Smooth muscle cell (in vitro differentiated cells): ENCODE data around the gene ACVR1B. TPM values are rescaled to one million over a fixed set of nuclear protein-coding genes. Genes with fewer than 3 reads are reported as not detected.

Experiments
- DNase-seq: peaks from one replicate; lab custom pipeline; 2025; ENCODE audit not compliant: unreplicated experiment; lab: John Stamatoyannopoulos, UW
- H2AFZ ChIP-seq: fragments of 200-600 bp; sonication (generic); 2 replicates; pipeline ENCODE4 v1.6.0; 2016; ENCODE audit warnings: antibody characterized with exemption, low read depth, mild to moderate bottlenecking
- H3F3A ChIP-seq: fragments of 200-600 bp; sonication (generic); 2 replicates; pipeline ENCODE4 v1.6.0; 2017; ENCODE audit warnings: antibody characterized with exemption, low read depth
- H3K27ac ChIP-seq: fragments of 200-600 bp; sonication (generic); 2 replicates; pipeline ENCODE4 v1.5.1; 2016; ENCODE audit warnings: low read depth, mild to moderate bottlenecking
- H3K27me3 ChIP-seq: fragments of 200-600 bp; sonication (generic); 2 replicates; pipeline ENCODE4 v1.6.1; 2016; ENCODE audit warnings: low read depth, mild to moderate bottlenecking
- H3K36me3 ChIP-seq: fragments of 200-600 bp; sonication (generic); 2 replicates; pipeline ENCODE4 v1.5.1; 2016; ENCODE audit warnings: low read depth
- H3K4me1 ChIP-seq: fragments of 200-600 bp; sonication (generic); 2 replicates; pipeline ENCODE4 v1.5.1; 2016; ENCODE audit warnings: low read depth
- H3K4me2 ChIP-seq: fragments of 200-600 bp; sonication (generic); 2 replicates; pipeline ENCODE4 v1.6.0; 2016; ENCODE audit warnings: mild to moderate bottlenecking
- H3K4me3 ChIP-seq: fragments of 200-600 bp; sonication (generic); 2 replicates; pipeline ENCODE4 v1.5.1; 2016; ENCODE audit warnings: mild to moderate bottlenecking
- H3K79me2 ChIP-seq: fragments of 200-600 bp; sonication (generic); 2 replicates; pipeline ENCODE4 v1.6.0; 2016; ENCODE audit warnings: low read depth, mild to moderate bottlenecking
- H3K9ac ChIP-seq: fragments of 200-600 bp; sonication (generic); 2 replicates; pipeline ENCODE4 v1.6.0; 2016; ENCODE audit warnings: low read depth
- H3K9me3 ChIP-seq: fragments of 200-600 bp; sonication (generic); replicated peaks from 2 replicates; pipeline ENCODE4 v1.5.1; 2016; ENCODE audit warnings: low read depth
- H4K20me1 ChIP-seq: fragments of 200-600 bp; sonication (generic); 2 replicates; pipeline ENCODE4 v1.6.0; 2016; ENCODE audit warnings: low read depth
- WGBS: methylation state at CpG from one replicate; pipeline ENCODE4 v1.1.7; 2016; ENCODE audit warnings: low lambda C conversion rate; 5-methylcytosine and 5-hydroxymethylcytosine counted together
- polyA plus RNA-seq: library from polyadenylated mRNA; unstranded; fragments of >200 nt; fragmentation: Nextera tagmentation; extraction: Ambion mirVana; gene quantifications from 2 replicates; pipeline ENCODE4 v1.2.1, GENCODE V29; 2016
- total RNA-seq: library from RNA; depleted of rRNA; stranded (reverse); fragments of >200 nt; gene quantifications from 2 replicates; pipeline ENCODE4 v1.2.3, GENCODE V29; 2014
- TF ChIP-seq, protein P1 (sequence below): fragments of 200-600 bp; sonication (generic); IDR thresholded peaks from 2 replicates; pipeline ENCODE4 v1.5.1; 2017; ENCODE audit warnings: borderline replicate concordance, mild to moderate bottlenecking, antibody characterized with exemption; ENCODE audit not compliant: insufficient read depth, poor library complexity, severe bottlenecking

ACVR1B gene
- total and polyA plus RNA-seq, 2 experiments from 2014 or later: 1.9 to 4.0 TPM

DNA sequence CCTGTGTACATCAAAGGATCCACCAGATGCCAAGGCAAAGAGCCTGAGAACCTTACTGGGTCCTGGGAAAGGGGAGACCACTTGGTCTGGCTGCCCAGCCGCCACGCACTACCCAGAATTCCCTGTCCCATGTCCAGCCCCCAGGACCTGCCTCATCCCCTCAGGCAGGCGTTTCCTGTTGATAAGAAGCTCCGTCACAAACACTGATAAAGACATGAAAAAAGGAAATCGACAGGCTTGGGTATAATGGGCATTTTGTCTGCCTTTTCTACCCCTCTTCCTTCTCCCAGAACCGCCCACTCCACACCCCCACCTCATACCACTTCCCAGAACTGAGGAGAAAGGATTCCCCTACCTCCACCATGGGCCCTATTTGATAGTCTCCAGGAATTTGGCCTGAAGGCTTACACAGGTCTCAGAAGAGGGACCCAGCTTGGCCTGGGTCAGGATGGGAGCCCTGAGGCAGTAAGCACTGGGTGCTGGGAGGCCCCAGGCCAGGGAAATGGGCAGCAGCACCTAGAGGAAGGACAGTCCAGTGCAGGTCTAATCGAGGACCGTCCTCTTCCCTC lies 25.4 kb upstream of the ACVR1B start:
- Histone ChIP-seq H3K9ac (no peak overlapping the region), H3K4me2 (no peak overlapping the region), H3K79me2 (no peaks in the 10 kb centered on the region), H3K36me3 (no peaks in the 10 kb centered on the region), H3K4me3 (no peak overlapping the region), H4K20me1 (no peaks in the 10 kb centered on the region), H2AFZ (peak overlapping the region; percentile 21), H3K4me1 (peaks cover 7% of the 10 kb centered on the region), H3K9me3 (no peaks in the 10 kb centered on the region), H3K27me3 (no peaks in the 10 kb centered on the region), H3K27ac (no peak overlapping the region), H3F3A (no peaks in the 10 kb centered on the region)
- TF ChIP-seq, protein P1, sequence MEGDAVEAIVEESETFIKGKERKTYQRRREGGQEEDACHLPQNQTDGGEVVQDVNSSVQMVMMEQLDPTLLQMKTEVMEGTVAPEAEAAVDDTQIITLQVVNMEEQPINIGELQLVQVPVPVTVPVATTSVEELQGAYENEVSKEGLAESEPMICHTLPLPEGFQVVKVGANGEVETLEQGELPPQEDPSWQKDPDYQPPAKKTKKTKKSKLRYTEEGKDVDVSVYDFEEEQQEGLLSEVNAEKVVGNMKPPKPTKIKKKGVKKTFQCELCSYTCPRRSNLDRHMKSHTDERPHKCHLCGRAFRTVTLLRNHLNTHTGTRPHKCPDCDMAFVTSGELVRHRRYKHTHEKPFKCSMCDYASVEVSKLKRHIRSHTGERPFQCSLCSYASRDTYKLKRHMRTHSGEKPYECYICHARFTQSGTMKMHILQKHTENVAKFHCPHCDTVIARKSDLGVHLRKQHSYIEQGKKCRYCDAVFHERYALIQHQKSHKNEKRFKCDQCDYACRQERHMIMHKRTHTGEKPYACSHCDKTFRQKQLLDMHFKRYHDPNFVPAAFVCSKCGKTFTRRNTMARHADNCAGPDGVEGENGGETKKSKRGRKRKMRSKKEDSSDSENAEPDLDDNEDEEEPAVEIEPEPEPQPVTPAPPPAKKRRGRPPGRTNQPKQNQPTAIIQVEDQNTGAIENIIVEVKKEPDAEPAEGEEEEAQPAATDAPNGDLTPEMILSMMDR: no peak
- 45% methylated on average over 8 of the region's 8 CpGs for WGBS
- no peak for DNase-seq

DNA sequence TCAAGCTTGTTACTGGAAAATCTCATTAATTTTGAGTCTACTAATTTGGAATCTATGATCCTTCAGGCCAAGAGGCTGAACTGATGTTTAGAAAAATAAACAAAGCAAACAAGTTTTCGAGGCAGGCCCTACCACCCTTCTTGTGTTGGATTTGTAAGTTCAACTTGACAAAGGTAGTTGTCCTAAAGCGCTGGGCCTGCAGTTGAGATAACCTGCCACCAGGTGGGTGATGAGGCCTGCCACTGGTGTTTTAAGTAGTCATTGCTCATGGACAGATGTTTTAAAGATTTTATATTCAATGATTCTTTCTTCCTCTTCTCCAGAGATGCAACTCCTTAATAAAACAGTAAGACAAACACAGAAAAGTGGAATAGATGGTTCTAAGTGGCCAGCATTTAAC lies 24.8 kb upstream of the ACVR1B start:
- H3K27me3 ChIP-seq: no peaks in the 10 kb centered on the region
- no peaks in the 10 kb centered on the region for H3K79me2 ChIP-seq
- no peaks in the 10 kb centered on the region for H3K9me3 ChIP-seq
- no peaks in the 10 kb centered on the region for H3K36me3 ChIP-seq
- H3K27ac ChIP-seq: no peak overlapping the region
- no peak overlapping the region for H3K4me2 ChIP-seq
- no peak for DNase-seq
- H3K9ac ChIP-seq: no peak overlapping the region
- H3K4me1 ChIP-seq: peaks cover 7% of the 10 kb centered on the region
- no peaks in the 10 kb centered on the region for H4K20me1 ChIP-seq
- no peak overlapping the region for H2AFZ ChIP-seq
- WGBS: 71% methylated on average over 2 of the region's 2 CpGs
- no peaks in the 10 kb centered on the region for H3F3A ChIP-seq
- TF ChIP-seq, protein P1: peak; percentile 41
- no peak overlapping the region for H3K4me3 ChIP-seq

DNA sequence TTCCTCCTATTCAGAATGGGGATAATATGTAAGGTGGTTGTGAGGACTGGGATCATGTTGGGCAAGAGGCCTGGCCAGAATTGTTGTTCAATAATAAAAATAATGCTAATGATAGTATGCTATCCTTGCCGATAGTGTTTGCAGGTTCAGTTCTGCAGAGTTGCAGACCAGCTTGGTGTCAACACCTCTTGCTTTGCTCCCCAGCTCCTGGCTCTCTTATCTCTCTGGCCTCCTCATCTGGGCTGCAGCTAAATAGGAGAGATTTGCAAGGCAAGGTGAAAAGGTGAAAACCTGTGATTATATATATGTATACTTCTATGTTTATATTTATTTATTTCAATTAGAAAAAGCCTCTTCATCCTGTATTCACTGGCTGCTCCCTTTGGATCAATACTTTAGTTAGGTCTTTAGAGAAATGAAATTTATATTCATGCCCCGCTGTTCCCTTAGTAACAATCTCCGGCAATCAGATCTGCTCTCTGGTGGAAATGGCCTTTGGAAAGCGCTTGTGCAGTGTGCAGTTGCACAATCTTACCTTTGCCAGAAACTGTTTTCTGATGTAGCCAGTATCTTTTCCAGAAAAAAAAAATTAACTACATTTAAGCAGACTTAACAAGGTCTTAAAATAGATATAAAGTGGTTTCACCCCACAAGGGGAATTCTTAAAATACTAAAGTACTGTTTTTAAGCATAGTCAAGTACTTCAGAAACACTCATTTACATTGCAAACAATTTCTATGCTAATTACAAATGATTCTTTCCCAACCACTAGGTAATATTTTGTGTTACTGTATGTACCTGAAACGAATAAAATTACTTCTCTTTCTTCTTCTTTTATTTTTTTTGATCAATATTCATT lies 19.1 kb upstream of the ACVR1B start:
- no peak for DNase-seq
- H4K20me1 ChIP-seq: no peaks in the 10 kb centered on the region
- no peaks in the 10 kb centered on the region for H3K79me2 ChIP-seq
- no peaks in the 10 kb centered on the region for H3K36me3 ChIP-seq
- peaks cover 1% of the 10 kb centered on the region for H3K4me1 ChIP-seq
- H2AFZ ChIP-seq: no peak overlapping the region
- H3K27me3 ChIP-seq: no peaks in the 10 kb centered on the region
- no peak overlapping the region for H3K9ac ChIP-seq
- no peaks in the 10 kb centered on the region for H3K9me3 ChIP-seq
- TF ChIP-seq, protein P1: no peak
- H3K4me3 ChIP-seq: no peak overlapping the region
- H3K27ac ChIP-seq: no peak overlapping the region
- H3K4me2 ChIP-seq: no peak overlapping the region
- WGBS: 79% methylated on average over 5 of the region's 5 CpGs
- no peaks in the 10 kb centered on the region for H3F3A ChIP-seq

GRCh38 chr12:51934080-51934479 lies 17.4 kb upstream of the ACVR1B start:
- no peaks in the 10 kb centered on the region for H3K9me3 ChIP-seq

More at GRCh38 chr12:51934080-51934479, 17.4 kb upstream of the ACVR1B start:
- WGBS: 99% methylated on average over 4 of the region's 4 CpGs
- no peaks in the 10 kb centered on the region for H3K36me3 ChIP-seq
- no peaks in the 10 kb centered on the region for H4K20me1 ChIP-seq
- no peaks in the 10 kb centered on the region for H3K79me2 ChIP-seq
- no peak overlapping the region for H3K4me2 ChIP-seq
- peaks cover 4% of the 10 kb centered on the region for H3K4me1 ChIP-seq
- no peak overlapping the region for H3K4me3 ChIP-seq
- no peak overlapping the region for H2AFZ ChIP-seq
- TF ChIP-seq, protein P1: no peak
- no peak overlapping the region for H3K27ac ChIP-seq
- H3K27me3 ChIP-seq: no peaks in the 10 kb centered on the region
- no peak for DNase-seq
- no peaks in the 10 kb centered on the region for H3F3A ChIP-seq
- H3K9ac ChIP-seq: no peak overlapping the region
